GM23248 (cell line): ENCODE data around the gene CLGN.

Experiments used
- EZH2 ChIP-seq: fragments of 200-600 bp; sonication (generic); IDR thresholded peaks from 2 replicates; pipeline ENCODE4 v1.6.1; 2018; ENCODE audit warnings: antibody characterized with exemption, mild to moderate bottlenecking; ENCODE audit not compliant: insufficient read depth, poor library complexity, severe bottlenecking
- EZH2phosphoT487 ChIP-seq: fragments of 200-600 bp; sonication (generic); IDR thresholded peaks from 2 replicates; pipeline ENCODE4 v1.6.1; 2018; ENCODE audit warnings: antibody characterized with exemption, moderate library complexity, mild to moderate bottlenecking, low read depth; ENCODE audit not compliant: insufficient read depth

DNA sequence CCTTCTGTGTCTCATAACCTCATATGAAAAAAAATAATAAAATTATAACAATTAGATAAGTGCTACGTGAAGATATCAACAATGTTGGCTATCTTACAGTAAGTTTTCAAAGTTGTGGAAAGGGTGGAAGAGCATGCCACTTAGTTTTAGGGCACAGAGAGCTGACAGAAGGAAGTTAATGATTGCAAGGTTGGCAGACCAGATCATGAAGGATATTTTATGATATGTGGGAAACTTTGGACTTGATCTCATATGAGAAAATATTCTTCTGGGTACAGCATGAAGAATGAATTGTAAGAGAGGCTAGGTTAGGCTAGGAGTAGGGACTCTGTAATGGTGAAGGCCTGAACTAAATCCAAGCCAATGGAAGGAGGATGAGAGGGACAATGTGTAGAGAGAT is 36.2 kb upstream of the CLGN start:
- TF ChIP-seq EZH2 (no peak), EZH2phosphoT487 (no peak)
